Amniotic stem cell (primary cell): ENCODE results near the gene RERE.
A peak's percentile ranks its signal among the peaks of the same experiment; 100 is the strongest.
"Not testable (repeated sequence)": the region's sequence is repeated elsewhere in the genome, so short reads cannot be mapped to it uniquely, and the experiment has no call there.

ENCODE experiments used
- DNase-seq: peaks from one replicate; lab custom pipeline; 2025; lab: John Stamatoyannopoulos, UW

Gene RERE

DNA sequence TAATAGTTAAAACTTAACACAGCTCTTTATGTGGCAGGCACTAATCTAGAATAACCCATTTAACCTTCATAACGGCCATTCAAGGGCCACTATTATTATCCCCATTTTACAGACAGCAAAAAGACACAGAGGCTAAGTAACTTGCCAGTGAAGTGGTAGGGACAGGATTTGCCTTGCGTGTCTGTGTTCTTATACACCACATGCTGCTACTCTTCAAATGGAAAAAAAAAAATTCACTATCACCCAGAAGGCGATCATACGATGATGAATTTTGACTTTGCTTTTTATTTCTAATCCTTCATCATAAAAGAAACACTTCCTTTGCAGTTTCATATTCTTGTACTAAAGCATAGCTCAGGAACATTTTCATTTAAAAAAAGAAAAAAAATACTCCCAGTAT is 65.5 kb downstream of the RERE start:
- DNase-seq = no peak

GRCh38 chr1:8747879-8748825 is 69.3 kb downstream of the RERE start:
- DNase-seq = no peak

DNA sequence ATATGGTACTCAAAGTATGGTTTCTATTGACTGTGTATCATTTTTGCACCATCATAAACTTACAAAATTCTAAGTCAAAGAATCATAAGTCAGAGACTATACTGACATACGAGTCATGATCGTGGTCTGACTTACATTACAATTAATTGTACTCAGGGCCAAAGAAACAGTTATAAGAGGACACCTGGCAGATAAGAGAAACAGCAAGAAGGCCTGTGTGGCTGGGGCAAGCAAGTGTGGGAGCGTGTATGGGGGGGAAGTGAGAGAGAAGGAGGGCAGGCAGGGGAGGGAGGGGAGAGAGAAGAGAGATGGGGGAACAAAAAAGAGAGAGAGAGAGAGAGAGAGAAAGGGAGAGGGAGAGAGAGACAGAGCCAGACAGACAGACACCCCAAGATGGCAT is 70.9 kb downstream of the RERE start:
- no peak for DNase-seq

GRCh38 chr1:8745749-8746390 is 71.6 kb downstream of the RERE start:
- no peak for DNase-seq

DNA sequence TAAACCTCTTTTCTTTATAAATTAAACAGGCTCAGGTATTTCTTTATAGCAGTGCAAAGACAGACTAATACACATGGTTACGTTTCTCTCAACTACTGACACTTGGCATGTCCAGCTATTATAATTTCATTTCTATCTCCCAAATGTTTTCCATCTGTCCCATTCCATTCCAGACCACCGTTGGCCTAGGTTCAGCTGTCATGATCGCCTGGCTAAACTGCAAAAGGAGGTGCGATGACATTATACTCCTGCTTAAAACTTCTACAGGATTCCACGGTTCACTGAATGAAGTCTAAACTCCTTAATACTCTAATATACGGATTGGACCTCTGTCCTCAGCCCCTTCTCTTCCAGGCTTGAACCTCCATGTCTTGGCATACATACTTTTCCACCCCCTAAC is 72.1 kb downstream of the RERE start:
- DNase-seq = no peak

DNA sequence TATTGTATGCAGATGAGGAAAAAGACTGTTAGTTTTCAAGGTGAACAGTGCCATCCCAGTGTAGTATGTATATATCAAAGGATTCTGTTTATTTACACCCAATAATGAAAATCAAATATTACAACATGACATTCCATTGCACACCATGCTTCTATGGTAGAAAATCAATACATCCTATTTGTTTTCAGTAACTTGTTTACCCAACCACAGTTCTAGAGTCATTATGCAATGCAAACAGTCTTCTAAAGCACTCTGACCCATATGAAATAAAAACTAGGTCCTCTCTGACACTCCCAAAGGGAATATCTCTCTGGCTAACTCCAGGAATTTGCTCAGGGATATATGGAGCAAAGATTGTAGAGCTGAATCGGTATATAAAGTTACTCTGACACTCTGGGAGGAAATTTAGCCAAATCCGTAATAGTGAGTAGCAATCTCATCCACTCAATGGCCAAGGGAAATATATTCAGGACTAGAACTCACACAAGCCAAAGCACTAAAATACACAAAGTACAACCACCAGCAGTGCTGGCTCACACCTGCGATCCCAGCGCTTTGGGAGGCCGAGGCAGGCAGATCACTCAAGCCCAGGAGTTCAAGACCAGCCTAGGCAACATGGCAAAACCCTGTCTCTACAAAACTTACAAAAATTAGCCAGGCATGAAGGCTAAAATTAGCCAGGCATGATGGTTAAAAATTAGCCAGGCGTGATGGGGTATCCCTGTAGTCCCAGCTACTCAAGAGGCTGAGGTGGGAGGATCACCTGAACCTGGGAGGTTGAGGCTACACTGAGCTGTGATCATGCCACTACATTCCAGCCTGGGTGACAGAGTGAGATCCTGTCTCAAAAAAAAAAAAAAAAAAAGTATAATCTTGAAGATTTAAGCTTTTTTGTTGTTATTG is 75.2 kb downstream of the RERE start:
- DNase-seq = no peak

- DNase-seq = peak; percentile 10
These were observed 77.4 kb downstream of the RERE start for GRCh38 chr1:8740034-8740449.

DNA sequence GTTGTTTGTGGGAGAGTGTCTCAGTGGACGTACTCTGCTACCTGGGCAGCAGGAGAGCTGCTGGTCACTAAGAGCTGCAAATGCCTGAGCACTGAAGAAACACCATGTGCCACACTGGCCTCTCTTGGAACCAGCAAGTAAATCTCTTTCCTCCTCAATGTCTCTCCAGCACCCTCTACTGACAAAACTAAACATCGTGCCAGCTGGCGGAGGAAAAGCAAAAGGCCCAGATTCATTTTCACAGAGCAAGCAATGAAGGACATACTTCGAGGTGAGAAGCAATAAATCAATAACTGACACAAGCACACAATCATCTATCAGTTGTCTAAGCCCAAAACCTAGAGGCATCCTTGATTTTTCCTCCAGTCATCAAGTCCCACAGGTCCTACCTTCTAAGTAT is 78.1 kb downstream of the RERE start:
- no peak for DNase-seq

DNA sequence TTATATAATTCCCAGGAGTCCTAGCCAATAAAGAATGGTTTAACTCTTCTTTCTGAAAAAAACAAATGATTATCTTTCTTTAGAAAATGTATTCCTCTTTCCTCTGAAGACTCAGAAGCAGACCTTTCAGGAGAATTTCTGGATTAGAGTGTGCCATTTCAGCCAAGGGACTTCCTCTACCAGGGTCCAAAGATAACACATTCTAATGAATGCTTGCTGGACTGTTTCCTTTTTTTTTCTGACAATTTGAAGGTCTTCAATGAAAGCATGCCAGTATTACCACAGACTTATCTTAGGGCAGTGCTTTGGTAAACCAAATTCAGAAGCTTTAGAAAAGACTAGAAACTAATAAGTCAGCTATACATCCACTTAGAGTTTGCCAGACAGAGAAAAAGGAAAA is 80.5 kb downstream of the RERE start:
- no peak for DNase-seq

GRCh38 chr1:8733484-8733883 is 84.0 kb downstream of the RERE start:
- no peak for DNase-seq

GRCh38 chr1:8731162-8731561 is 86.3 kb downstream of the RERE start:
- DNase-seq = no peak

- no peak for DNase-seq
These were observed 89.0 kb downstream of the RERE start for GRCh38 chr1:8728464-8728863.

- no peak for DNase-seq
These were observed 89.6 kb downstream of the RERE start for GRCh38 chr1:8727809-8728213.

GRCh38 chr1:8727316-8727715 is 90.1 kb downstream of the RERE start:
- not testable (repeated sequence) for DNase-seq

DNA sequence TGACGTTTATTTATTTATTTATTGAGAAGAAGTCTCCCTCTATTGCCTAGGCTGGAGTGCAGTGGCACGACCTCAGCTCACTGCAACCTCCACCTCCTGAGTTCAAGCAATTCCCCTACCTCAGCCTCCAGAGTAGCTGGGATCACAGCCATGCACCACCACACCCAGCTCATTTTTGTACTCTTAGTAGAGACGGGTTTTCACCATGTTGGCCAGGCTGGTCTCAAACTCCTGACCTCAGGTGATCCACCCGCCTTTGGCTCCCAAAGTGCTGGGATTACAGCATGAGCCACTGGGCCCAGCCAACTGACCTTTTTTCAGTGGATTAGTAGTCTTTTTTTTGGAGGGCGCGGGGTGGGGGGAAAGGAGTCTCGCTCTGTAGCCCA is 90.6 kb downstream of the RERE start:
- DNase-seq = not testable (repeated sequence)

- DNase-seq = no peak
These were observed 94.4 kb downstream of the RERE start for GRCh38 chr1:8723010-8723409.

GRCh38 chr1:8722366-8722765 is 95.1 kb downstream of the RERE start:
- DNase-seq = no peak

DNA sequence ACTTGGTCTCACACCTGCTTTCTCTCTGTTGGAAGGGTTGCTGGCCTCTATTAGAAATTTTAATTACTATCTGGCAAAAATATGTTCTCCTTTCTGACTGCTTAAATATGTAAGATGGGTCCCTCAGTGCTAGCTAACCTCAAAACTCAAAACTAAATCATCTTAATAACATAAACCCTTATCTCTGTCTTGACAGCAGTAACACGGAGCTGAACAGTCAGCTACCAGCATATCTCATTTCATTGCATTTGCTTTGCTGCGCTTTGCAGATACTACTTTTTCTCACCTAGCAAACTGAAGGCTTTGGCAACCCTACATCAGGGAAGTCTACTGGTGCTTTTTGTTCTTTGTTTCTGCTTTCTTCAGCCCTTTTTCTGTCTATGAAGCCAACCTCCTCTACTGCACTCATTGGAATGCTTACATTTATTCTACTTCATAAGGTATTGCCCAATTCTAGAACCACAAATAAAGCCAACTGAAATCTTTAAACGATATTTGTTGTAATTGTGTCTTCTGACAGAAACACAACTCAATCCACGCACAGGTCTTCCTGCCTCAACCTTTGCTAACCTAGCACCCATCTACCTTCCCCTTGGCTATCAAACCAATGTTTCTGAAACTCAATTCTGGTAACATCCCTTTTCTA is 95.6 kb downstream of the RERE start:
- no peak for DNase-seq

DNA sequence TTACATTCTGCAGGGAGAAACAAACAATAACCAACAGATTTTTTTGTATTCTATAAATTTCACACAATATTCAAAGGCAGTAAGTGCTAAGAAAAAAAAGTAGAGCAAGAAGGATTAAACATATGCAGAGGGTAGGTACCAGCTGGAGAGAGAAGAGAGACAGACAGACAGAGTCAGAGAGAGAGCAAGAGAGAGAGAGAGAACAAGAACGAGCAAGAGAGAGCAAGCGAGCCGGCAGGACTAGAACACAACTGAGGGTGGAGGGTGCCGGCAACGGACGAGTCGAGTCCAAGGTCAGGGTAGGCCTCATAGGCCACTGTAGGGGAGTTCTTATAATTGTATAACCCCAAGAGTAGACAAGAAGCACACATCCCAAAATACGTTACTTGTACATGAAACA is 97.1 kb downstream of the RERE start:
- DNase-seq = no peak

- no peak for DNase-seq
These were observed 98.5 kb downstream of the RERE start for GRCh38 chr1:8718850-8719361.

DNA sequence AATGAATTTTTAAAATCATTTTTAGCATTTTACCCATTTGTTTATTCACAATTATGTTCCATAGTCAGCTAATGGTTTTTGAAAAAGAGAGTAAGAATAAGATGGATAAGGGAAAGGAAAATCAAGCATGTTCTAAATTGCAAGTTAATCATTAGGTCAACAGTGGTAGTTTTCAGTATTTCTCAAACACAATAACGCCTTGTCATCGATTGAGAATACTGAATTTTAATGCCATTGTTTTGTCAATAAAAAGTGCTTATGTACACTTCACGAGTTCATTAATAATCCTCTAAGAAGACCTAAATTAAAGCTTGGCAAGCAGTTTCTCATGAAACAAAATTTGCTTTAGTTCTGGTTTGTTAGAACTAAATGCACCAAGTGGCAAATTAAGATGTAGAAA is 100.3 kb downstream of the RERE start:
- no peak for DNase-seq

GRCh38 chr1:8716238-8716637 is 101.2 kb downstream of the RERE start:
- no peak for DNase-seq
